H1 (cell line): Measurements from ENCODE around the gene MFAP5. TPM values are rescaled to one million over a fixed set of nuclear protein-coding genes. Genes with fewer than 3 reads are reported as not detected.

ENCODE experiments used
- CTCF ChIA-PET: fragments of 300-600 bp; sonication (Branson Sonifier 250); formaldehyde crosslinking; loops from one replicate; lab custom pipeline; 2021; ENCODE audit not compliant: partially characterized antibody; lab: Charles Lee
- POLR2A ChIA-PET: fragments of 300-600 bp; sonication (Branson Sonifier 250); formaldehyde crosslinking; loops from one replicate; lab custom pipeline; 2021; ENCODE audit warnings: inconsistent platforms; ENCODE audit not compliant: partially characterized antibody; lab: Charles Lee
- DNase-seq, 2 experiments: peaks; one replicate each; pipeline versions ENCODE4 v3.0.0 to v3.0.0-alpha.2; 2010 to 2022; ENCODE audit warnings: low spot score in 2 of 2, low read depth in 1 of 2, mixed read lengths in 1 of 2
- FAIRE-seq: peaks from 2 replicates; lab custom pipeline; 2011; peaks lifted over from hg19 to GRCh38; lab: Jason Lieb, UNC
- H2AFZ ChIP-seq: 2 replicates; pipeline ENCODE4 v1.8.1; 2012; ENCODE audit warnings: low read length, inconsistent platforms
- H2AK5ac ChIP-seq: 2 replicates; pipeline ENCODE4 v1.6.1; 2013; ENCODE audit warnings: low read depth, low read length
- H2BK120ac ChIP-seq: replicated peaks from 2 replicates; pipeline ENCODE3; 2013; ENCODE audit warnings: low read depth, low read length, inconsistent platforms
- H2BK12ac ChIP-seq: 2 replicates; pipeline ENCODE4 v1.6.1; 2013; ENCODE audit warnings: low read depth, low read length
- H2BK15ac ChIP-seq: 2 replicates; pipeline ENCODE4 v1.6.1; 2013; ENCODE audit warnings: low read length
- H2BK20ac ChIP-seq: 2 replicates; pipeline ENCODE4 v1.6.1; 2013; ENCODE audit warnings: low read length
- H2BK5ac ChIP-seq: 2 replicates; pipeline ENCODE4 v1.6.1; 2013; ENCODE audit warnings: low read depth, low read length
- H3K14ac ChIP-seq: 2 replicates; pipeline ENCODE4 v1.6.1; 2013; ENCODE audit warnings: inconsistent platforms; ENCODE audit not compliant: insufficient read length
- H3K18ac ChIP-seq: 2 replicates; pipeline ENCODE4 v1.6.1; 2013; ENCODE audit warnings: low read length; ENCODE audit errors: extremely low read depth
- H3K23ac ChIP-seq: 2 replicates; pipeline ENCODE4 v1.6.1; 2013; ENCODE audit warnings: inconsistent platforms; ENCODE audit not compliant: insufficient read length
- H3K23me2 ChIP-seq: 2 replicates; pipeline ENCODE4 v1.6.1; 2013; ENCODE audit warnings: low read depth, low read length
- H3K27ac ChIP-seq: 2 replicates; pipeline ENCODE4 v1.6.1; 2011; ENCODE audit warnings: low read depth, low read length, inconsistent platforms
- H3K27me3 ChIP-seq, 4 experiments: replicated peaks in 1 of 4; 1 replicate in 1 of 4; 2 replicates in 3 of 4; pipeline versions ENCODE4 v1.6.1 to v1.8.1; 2011 to 2013; ENCODE audit warnings: low read length in 3 of 4, mild to moderate bottlenecking in 3 of 4, inconsistent platforms in 2 of 4, mixed read lengths in 2 of 4, moderate library complexity in 1 of 4; ENCODE audit not compliant: control insufficient read depth in 3 of 4, insufficient read depth in 3 of 4; ENCODE audit errors: extremely low read depth in 1 of 4
- H3K36me3 ChIP-seq, 4 experiments: 2 replicates each; pipeline versions ENCODE4 v1.6.1 to v1.8.1; 2011 to 2013; ENCODE audit warnings: mild to moderate bottlenecking in 4 of 4, low read length in 3 of 4, moderate library complexity in 2 of 4, control low read depth in 1 of 4, inconsistent platforms in 1 of 4; ENCODE audit not compliant: insufficient read depth in 4 of 4, control insufficient read depth in 2 of 4
- H3K4ac ChIP-seq: replicated peaks from 2 replicates; pipeline ENCODE3; 2013; ENCODE audit warnings: low read length, low read depth, mixed read lengths, inconsistent platforms; ENCODE audit not compliant: insufficient read length
- H3K4me1 ChIP-seq, 4 experiments: replicated peaks in 1 of 4; 1 replicate in 1 of 4; 2 replicates in 3 of 4; pipeline versions ENCODE4 v1.6.1 to v1.8.1; 2011 to 2013; ENCODE audit warnings: low read length in 3 of 4, inconsistent platforms in 2 of 4, mixed read lengths in 1 of 4; ENCODE audit not compliant: insufficient read depth in 4 of 4, control insufficient read depth in 3 of 4
- H3K4me2 ChIP-seq, 2 experiments: 2 replicates each; pipeline versions ENCODE4 v1.6.1 to v1.8.1; 2011 to 2013; ENCODE audit warnings: low read depth in 2 of 2, low read length in 2 of 2, control low read depth in 1 of 2, inconsistent platforms in 1 of 2, mild to moderate bottlenecking in 1 of 2; ENCODE audit not compliant: insufficient read depth in 1 of 2
- H3K4me3 ChIP-seq, 4 experiments: fragments of 200-600, 300-600 bp in 1 of 4; sonication (generic), shearing (Covaris generic), sonication (Bioruptor Twin) in 1 of 4; 2 replicates each; pipeline versions ENCODE4 v1.5.1 to v1.8.1; 2011 to 2016; ENCODE audit warnings: low read length in 4 of 4, low read depth in 3 of 4, control low read depth in 2 of 4, inconsistent platforms in 2 of 4, mild to moderate bottlenecking in 2 of 4, mixed read lengths in 1 of 4, moderate library complexity in 1 of 4; ENCODE audit not compliant: insufficient read depth in 2 of 4; ENCODE audit errors: extremely low read depth in 1 of 4
- H3K56ac ChIP-seq: replicated peaks from 2 replicates; pipeline ENCODE3; 2013; ENCODE audit warnings: low read depth, mild to moderate bottlenecking, mixed read lengths, low read length, inconsistent platforms; ENCODE audit not compliant: insufficient read length
- H3K79me1 ChIP-seq: 2 replicates; pipeline ENCODE4 v1.6.1; 2013; ENCODE audit warnings: low read depth, low read length, control low read depth
- H3K79me2 ChIP-seq, 2 experiments: 2 replicates each; pipeline versions ENCODE4 v1.6.1 to v1.8.1; 2012 to 2013; ENCODE audit warnings: low read length in 2 of 2, mild to moderate bottlenecking in 2 of 2, inconsistent platforms in 1 of 2; ENCODE audit not compliant: insufficient read depth in 2 of 2, control insufficient read depth in 1 of 2
- H3K9ac ChIP-seq, 4 experiments: replicated peaks in 1 of 4; 1 replicate in 1 of 4; 2 replicates in 3 of 4; pipeline versions ENCODE4 v1.6.1 to v1.8.1; 2011 to 2013; ENCODE audit warnings: low read depth in 3 of 4, low read length in 3 of 4, control low read depth in 2 of 4, mild to moderate bottlenecking in 2 of 4, moderate library complexity in 2 of 4, inconsistent platforms in 1 of 4; ENCODE audit errors: extremely low read depth in 1 of 4
- H3K9me3 ChIP-seq, 2 experiments: 2 replicates each; pipeline versions ENCODE4 v1.6.1 to v1.8.1; 2012 to 2013; ENCODE audit warnings: mild to moderate bottlenecking in 2 of 2, moderate library complexity in 2 of 2, control low read depth in 1 of 2, inconsistent platforms in 1 of 2, low read depth in 1 of 2, low read length in 1 of 2, mixed read lengths in 1 of 2; ENCODE audit not compliant: insufficient read depth in 2 of 2
- H4K20me1 ChIP-seq, 2 experiments: replicated peaks in 1 of 2; 2 replicates each; pipeline versions ENCODE3 to v1.8.1; 2011 to 2013; ENCODE audit warnings: inconsistent platforms in 2 of 2, low read length in 2 of 2, mild to moderate bottlenecking in 1 of 2; ENCODE audit not compliant: insufficient read depth in 2 of 2, control insufficient read depth in 1 of 2
- H4K5ac ChIP-seq: 2 replicates; pipeline ENCODE4 v1.6.1; 2013; ENCODE audit warnings: low read length, low read depth, mixed read lengths, inconsistent platforms; ENCODE audit not compliant: insufficient read length
- H4K8ac ChIP-seq: 2 replicates; pipeline ENCODE4 v1.8.0; 2013; ENCODE audit warnings: mild to moderate bottlenecking, moderate library complexity, low read length, inconsistent platforms; ENCODE audit not compliant: insufficient read depth; ENCODE audit errors: extremely low read depth
- H4K91ac ChIP-seq: replicated peaks from 2 replicates; pipeline ENCODE3; 2013; ENCODE audit warnings: low read length, mixed read lengths, inconsistent platforms; ENCODE audit not compliant: insufficient read length
- RFX5 ChIP-seq: IDR thresholded peaks from 2 replicates; pipeline ENCODE4 v1.6.1; 2011; ENCODE audit warnings: low read depth, low read length, improper control_type of control experiment, borderline replicate concordance
- SAP30 ChIP-seq: fragments of 300-600 bp; sonication (generic); IDR thresholded peaks from 2 replicates; pipeline ENCODE4 v1.7.1; 2012; ENCODE audit warnings: low read length, moderate library complexity, mild to moderate bottlenecking, inconsistent platforms; ENCODE audit not compliant: insufficient read depth, insufficient replicate concordance
- whole genome bisulfite sequencing, 2 experiments: shearing (Covaris generic) in 1 of 2; methylation state at CpG; one replicate each; pipeline versions ENCODE4 v1.1.6 to v1.1.7; 2013 to 2015; ENCODE audit warnings: low lambda C conversion rate in 2 of 2, mixed read lengths in 2 of 2, inconsistent platforms in 1 of 2, low coverage in 1 of 2, missing lambda C conversion rate in 1 of 2; ENCODE audit not compliant: insufficient replicate concordance in 2 of 2, insufficient coverage in 1 of 2, insufficient read length in 1 of 2; ENCODE audit errors: extremely low coverage in 1 of 2, missing lambda C conversion rate in 1 of 2; 5-methylcytosine and 5-hydroxymethylcytosine counted together
- polyA plus RNA-seq, 7 experiments: library from polyadenylated mRNA; depleted of rRNA in 3 of 7; stranded (reverse) in 5 of 7; unstranded in 2 of 7; fragments of >200 nt in 5 of 7; fragments of 200-250 nt in 2 of 7; gene quantifications; 1 replicate in 5 of 7; 2 replicates in 1 of 7; 4 replicates in 1 of 7; pipeline versions ENCODE4 v1.2.1 to v1.2.3, GENCODE V29; 2011 to 2013; ENCODE audit warnings: missing spikeins in 2 of 7, mixed read lengths in 2 of 7
- total RNA-seq: library from RNA; stranded (reverse); fragmentation: NEBNext Ultra II Directional; extraction: Animal tissue kit (Norgen Biotek cat#: 25700); gene quantifications from 2 replicates; pipeline ENCODE4 v1.2.1, GENCODE V29; 2021

The MFAP5 gene
- total and polyA plus RNA-seq, 2 of the 8 experiments (the other 6 are each of a cell fraction or from before 2014, with no cell fraction given) = 0.60 to 0.86 TPM

DNA sequence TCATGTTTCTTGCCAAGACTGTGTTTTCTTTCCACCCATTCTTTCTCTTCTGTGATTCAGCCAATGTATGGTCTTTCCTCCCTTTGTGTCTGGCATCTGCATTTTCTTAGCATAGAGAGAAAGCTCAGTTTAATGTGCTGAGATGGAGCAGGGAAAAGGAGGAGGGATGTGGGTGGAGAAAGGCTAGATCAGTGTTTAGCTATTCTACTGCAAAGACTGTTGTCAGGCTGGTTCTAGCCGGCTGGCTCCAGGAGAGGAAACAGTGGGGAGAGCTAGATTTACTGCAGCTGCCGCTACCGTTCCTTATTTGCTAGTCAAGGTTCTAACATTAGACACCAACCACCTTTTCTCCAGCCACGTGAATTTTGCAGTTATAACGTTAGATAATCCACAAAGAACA lies 29.9 kb upstream of the MFAP5 start:
- Histone ChIP-seq H4K20me1 (no peaks in the 10 kb centered on the region), H2AFZ (0 out of 2 replicates have a peak overlapping the region, but pooled peaks have one; percentile 5), H2BK12ac (no peak overlapping the region), H3K56ac (no peak overlapping the region), H3K79me1 (no peaks in the 10 kb centered on the region), H3K27me3 (no peaks in the 10 kb centered on the region), H3K27ac (peak overlapping the region; percentile 37), H4K8ac (no peak overlapping the region), H3K79me2 (no peaks in the 10 kb centered on the region), H2BK120ac (no peak overlapping the region), H3K4me3 (peak overlapping the region in 1 of 4 experiments; percentile 2; a peak in 1 of 8 replicates), H3K4me2 (peak overlapping the region; percentile 4 to 44; a peak in 3 of 4 replicates), H3K23me2 (peaks cover 4% of the 10 kb centered on the region; the same call in 1 of the 2 replicates), H3K14ac (no peak overlapping the region), H3K4ac (no peak overlapping the region), H3K9ac (peak overlapping the region in 1 of 4 experiments; percentile 15; a peak in 1 of 7 replicates), H2BK20ac (no peak overlapping the region), H4K5ac (peak overlapping the region; percentile 41), H2BK15ac (no peak overlapping the region), H2BK5ac (0 out of 2 replicates have a peak overlapping the region, but pooled peaks have one; percentile 5), H3K4me1 (peaks cover 2 to 16% (median 14%) of the 10 kb centered on the region in 4 experiments; a peak in 6 of 7 replicates), H2AK5ac (no peak overlapping the region), H3K23ac (no peak overlapping the region), H3K18ac (no peak overlapping the region), H3K36me3 (no peaks in the 10 kb centered on the region), H3K9me3 (no peaks in the 10 kb centered on the region), H4K91ac (no peak overlapping the region)
- FAIRE-seq (peak; percentile 93), DNase-seq (peak in 1 of 2 experiments; percentile 46)
- POLR2A ChIA-PET = interaction anchor here (0.6 to 1.3 kb wide), 9 partner anchors 9 to 222 kb away, joined by 3 to 8 read pairs (median 3); partner anchors contain the start of gene PHC1
- CTCF ChIA-PET = interaction anchor here (1.3 kb wide), 1 partner anchor 16 kb away, joined by 5 read pairs; no protein-coding TSS in a partner anchor
- WGBS, 2 experiments = 8% methylated on average over 5 of the region's 5 CpGs; no CpG with 5 or more reads in 1 of the 2 experiments
- TF ChIP-seq RFX5 (no peak), SAP30 (no peak)
